Measurements from ENCODE around the gene HDLBP.

DNA sequence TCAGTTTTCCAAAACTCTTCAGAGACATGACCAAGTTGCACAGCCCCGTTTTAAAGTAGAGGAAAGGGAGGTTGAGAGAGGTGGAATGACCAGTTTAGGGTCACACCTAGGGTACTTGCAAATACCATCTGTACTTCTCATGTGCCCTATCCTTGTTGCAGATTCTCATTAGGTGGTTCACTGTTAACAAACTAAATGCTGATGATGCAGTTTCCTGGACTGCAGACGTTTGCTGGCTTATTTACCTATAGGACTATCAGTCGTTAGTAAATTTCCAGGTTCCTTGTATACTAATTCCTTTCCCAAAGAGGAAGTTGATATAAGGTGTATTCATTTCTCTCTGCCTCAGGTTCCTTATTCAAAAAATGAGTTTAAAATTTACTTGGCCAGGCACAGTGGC, 42.1 kb upstream of the HDLBP start:
- TF ChIP-seq, protein P1, sequence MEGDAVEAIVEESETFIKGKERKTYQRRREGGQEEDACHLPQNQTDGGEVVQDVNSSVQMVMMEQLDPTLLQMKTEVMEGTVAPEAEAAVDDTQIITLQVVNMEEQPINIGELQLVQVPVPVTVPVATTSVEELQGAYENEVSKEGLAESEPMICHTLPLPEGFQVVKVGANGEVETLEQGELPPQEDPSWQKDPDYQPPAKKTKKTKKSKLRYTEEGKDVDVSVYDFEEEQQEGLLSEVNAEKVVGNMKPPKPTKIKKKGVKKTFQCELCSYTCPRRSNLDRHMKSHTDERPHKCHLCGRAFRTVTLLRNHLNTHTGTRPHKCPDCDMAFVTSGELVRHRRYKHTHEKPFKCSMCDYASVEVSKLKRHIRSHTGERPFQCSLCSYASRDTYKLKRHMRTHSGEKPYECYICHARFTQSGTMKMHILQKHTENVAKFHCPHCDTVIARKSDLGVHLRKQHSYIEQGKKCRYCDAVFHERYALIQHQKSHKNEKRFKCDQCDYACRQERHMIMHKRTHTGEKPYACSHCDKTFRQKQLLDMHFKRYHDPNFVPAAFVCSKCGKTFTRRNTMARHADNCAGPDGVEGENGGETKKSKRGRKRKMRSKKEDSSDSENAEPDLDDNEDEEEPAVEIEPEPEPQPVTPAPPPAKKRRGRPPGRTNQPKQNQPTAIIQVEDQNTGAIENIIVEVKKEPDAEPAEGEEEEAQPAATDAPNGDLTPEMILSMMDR (conservative IDR thresholded peaks at IDR 0.05 in 1 of 2, IDR thresholded peaks at IDR 0.05 in 1 of 2; ENCODE audit: extremely low read depth in 1 of 2, insufficient read depth in 1 of 2, low read depth in 1 of 2, low read length in 2 of 2) = no peak
- no peak for TF ChIP-seq EZH2 (IDR thresholded peaks at IDR 0.05; ENCODE audit: borderline replicate concordance, low read length)

All from mammary epithelial cell (primary cell).